Activated T-cell treated with anti-CD3 and anti-CD28 coated beads for 1 hour (primary cell): ENCODE results near the gene TTLL9.
"Not testable (repeated sequence)": the region's sequence is repeated elsewhere in the genome, so short reads cannot be mapped to it uniquely, and the experiment has no call there.

ENCODE experiments used
- DNase-seq: peaks from one replicate; pipeline ENCODE4 v3.0.0-alpha.2; 2020; ENCODE audit warnings: low read depth

The TTLL9 gene

DNA sequence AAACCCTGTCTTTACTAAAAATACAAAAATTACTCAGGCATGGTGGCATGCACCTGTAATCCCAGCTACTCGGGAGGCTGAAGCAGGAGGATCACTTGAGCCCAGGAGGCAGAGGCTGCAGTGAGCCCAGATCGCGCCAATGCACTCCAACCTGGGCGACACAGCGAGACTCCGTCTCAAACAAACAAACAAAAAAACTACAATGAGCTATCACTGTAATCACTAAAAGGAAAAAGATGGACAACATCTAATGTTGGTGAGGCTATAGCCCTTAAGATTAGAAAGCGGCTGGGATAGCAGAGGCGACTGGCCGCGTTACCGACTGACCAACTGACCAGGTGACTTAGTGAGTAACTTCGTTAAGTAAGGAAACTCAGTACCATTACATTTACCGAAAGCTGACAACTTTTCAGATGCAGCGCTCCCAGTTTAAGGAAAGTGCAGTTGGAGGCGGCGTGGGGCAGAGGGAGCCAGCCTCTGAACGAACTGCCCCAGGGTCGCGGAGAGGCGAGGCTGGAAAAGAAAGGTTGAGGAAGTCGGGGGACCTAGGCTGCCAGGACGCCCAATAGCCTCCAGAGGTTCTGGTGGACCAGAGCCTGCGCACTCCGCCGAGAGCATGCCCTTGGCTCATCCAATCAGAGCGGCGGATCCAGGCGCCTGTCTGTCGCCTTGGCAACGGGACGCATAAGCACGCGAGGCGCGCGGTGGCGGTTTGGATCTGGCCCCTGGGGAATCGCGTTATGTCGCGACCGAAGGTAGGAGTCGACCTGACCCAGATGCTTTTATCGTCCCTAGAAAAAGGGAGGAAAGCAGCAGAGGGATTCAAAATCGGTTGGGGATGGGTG lies 8.9 kb downstream of the TTLL9 start:
- DNase-seq, result peak; percentile 57

DNA sequence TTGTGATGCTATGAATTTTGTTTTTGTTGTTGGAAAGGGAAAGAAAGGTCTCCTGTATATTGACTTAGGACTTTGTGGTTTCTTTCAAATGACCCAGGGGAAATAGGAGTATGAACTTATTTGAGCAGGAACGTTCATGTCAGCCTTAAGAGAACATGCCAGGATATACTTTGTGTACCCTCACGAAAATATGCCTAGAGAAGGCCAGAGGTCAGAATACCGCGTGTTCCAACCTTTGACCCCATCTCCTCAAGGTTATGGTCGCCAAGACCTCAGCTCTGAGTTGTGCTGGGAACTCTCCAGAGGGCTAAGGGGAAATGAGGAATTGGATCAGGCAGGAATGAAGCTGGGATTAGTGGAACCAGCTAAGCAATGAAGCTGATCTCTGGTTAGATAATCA lies 11.5 kb downstream of the TTLL9 start:
- DNase-seq, result no peak

DNA sequence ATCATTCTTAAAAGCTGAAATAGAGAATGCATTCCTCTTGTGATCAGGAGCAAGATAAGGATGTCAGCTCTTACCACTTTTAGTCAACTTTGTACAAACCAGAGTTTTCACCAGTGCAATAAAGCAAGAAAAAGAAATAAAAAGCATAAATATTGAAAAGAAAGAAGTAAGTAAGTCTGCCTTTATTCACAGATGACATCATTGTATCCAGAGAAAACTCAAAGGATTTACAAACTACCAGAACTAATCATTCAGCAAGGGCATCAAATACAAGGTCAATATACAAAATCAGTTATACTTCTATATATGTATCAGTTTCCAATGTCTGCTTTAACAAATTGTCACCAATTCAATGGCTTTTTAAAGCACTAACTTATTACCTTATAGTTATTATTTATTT lies 13.4 kb downstream of the TTLL9 start:
- DNase-seq, result no peak

DNA sequence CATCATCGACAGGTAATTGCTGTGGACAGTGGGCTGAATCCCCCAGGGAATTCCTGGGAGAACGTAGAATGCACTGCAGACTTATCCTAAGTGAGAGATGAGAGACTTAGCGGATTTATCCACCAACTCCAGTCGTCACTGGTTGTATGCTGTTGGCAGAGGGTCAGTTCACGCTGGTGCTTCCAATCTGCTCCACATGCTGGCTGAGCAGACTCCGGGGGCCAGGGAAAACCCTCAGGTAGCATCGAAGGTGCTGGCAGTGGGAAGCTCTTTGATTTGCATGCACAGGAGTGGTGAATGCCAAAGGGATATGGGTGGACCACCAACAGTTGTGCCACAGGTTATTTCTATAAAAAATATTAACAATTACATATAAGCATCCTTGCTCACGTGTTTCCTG lies 20.2 kb downstream of the TTLL9 start:
- DNase-seq, result no peak

DNA sequence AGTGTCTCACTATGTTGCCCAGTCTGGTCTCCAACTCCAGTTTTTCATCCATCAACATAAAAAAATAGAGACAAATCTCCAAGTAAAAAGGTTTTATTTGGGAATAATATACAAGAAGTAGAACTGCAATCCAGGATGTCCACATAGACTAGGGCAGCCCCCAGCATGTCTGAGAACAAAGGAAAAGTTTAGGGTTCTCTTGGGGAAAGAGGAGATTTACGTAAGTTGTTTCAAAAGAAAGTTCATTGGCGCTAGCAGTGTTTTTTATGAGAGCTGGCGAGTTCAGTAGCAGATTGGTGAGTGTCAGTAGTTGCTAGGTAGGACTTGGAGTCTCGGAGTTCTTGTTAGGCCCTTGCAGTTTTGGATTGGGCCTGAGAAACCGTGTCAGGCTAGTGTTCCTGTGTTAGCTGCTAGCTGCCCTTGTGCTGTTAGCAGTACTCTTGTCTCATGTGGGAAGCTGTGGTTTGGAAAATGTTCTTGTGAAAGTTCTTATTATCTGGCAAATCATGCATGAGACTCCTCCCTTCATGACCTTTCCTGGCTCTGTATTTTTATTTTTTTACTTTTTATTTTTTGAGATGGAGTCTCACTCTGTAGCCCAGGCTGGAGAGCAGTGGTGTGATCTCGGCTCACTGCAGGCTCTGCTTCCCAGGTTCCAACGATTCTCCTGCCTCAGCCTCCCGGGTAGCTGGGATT lies 24.7 kb downstream of the TTLL9 start:
- DNase-seq, result no peak

DNA sequence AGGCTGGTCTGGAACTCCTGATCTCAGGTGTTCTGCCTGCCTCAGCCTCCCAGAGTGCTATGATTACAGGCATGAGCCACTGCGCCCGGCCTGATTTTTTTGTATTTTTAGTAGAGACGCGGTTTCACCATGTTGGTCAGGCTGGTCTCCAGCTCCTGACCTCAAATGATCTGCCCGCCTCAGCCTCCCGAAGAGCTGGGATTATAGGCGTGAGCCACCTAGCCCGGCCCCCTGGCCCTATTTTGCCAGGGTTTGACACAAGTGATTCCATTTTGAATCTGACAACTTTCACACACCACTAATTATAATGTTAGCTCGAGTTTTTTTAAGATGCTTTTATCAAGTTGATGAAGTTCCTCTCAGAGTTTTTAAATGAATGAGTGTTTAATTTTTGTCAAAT lies 25.6 kb downstream of the TTLL9 start:
- no peak for DNase-seq

DNA sequence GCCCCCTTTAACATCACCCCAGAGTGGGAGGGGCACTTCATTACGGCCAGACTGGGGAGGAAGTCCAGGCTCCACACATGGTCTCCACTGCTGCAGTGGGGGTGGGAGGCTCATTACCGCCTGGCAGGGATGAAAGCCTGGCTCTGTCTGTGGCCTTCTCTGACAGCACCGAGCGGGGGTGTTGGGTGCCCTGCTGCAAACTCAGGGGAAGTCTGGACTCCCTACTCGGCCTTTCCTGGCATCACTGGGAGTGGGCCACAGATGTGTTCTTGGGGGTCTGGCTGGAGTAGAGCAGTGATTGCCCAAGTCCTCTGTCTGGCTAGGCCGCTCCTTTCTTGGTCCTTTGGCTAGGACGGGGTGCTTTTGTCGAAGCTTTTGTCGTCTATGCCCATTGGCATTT lies 27.1 kb downstream of the TTLL9 start:
- no peak for DNase-seq

DNA sequence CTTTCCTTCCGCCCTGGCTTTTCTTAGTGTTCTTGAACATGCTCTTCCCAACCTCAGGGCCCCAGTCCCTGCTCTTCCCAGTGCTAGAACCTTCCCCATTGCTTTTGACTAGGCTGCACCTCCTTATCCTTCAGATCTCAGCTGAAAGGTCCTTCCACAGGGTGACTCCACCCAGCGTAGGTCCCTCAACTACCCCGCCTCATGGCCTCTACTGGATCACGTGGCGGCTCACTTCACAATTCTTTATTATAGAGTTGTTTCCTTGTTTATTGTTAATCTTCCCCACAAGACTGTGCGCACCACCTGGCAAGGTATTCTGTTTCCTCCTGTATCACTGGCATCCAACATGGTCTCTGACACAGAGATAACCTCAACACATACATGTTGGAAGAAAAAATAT lies 31.2 kb downstream of the TTLL9 start:
- no peak for DNase-seq

DNA sequence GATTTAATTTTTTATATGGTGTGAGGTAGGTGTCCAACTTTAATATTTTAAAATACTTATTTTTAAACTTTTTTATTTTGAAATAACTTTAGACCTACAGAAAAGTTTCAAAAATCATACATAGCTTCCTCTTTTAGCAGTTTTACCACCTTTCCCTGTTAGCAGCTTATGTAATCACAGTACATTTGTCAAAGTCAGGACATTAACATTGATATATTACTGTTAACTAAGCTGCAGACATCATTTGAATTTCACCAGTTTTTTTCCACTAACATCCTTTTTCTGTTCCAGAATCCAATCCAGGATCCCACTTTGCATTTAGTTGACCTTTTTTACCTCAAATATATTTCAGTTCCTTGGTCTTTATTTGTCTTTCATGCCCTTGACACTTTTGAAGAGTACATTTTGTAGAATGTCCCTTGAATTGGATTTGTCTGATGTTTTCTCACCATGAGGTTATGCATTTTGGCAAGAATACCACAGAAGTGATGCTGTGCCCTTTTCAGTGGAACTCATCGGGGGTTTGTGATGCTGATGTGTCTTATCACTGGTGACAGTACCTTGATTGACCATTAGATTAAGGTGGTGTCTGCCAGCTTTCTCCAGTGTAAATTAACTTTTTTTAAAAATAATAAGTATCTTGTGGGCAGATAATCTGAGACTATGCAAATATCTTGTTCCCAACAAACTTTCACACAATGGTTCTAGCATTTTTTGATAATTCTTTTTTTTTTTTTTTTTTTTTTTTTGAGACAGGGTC lies 33.4 kb downstream of the TTLL9 start:
- no peak for DNase-seq

DNA sequence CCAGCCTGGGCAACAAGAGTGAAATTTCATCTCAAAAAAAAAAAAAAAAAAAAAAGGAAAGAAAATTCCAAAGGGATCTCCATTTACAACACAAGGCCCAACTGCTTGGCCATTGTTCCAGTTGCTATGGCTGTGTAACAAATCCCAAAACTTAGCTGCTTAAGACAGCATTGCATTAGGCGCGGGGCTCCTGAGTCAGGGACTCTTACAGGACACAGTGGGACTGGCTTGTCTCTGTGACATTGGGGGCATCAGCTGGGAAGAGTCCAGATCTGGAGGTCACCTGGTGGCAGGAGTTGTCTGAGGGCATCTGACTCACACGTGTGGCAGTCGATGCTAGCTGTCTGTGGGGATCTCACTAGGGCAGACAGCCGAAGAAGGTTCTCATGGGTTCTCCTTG lies 35.6 kb downstream of the TTLL9 start:
- DNase-seq, result no peak

DNA sequence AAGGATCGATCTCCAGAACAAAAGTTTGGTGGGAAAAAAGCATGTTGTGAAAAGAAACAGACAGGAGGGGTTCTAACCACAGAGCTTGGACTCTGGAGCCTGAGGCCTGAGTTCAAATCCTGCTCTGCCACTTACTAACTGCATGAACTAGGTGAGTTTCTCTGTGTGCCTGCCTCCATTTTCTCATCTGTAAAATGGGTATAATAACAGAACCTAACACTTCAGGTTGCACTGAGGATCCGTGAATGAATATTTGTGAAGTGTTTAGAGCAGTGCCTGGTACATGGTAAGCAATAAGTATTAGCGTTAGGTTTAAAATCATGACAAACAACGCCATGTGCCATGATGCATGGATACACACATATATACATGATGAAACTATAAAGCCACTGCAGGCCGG lies 36.6 kb downstream of the TTLL9 start:
- DNase-seq, result no peak

DNA sequence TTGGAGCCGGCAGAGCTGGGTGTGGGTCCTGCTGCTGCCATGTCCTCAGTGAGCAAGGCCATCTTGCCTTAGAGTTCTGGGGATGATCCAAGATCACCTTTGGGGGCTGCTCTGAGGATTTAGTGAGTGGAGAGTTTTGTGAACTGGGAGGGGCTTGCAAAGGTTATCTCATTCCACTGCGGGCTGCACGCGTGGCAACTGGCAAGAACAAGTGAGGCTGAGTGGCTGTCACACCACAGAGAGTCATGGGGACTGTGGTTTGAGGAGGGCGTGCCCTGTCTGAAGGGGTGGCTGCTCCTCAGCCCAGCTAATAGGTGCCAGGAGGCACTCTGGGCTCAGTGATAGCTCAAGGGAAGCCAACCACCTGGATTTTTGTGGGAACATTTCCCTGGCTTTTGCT lies 37.6 kb downstream of the TTLL9 start:
- DNase-seq, result no peak

DNA sequence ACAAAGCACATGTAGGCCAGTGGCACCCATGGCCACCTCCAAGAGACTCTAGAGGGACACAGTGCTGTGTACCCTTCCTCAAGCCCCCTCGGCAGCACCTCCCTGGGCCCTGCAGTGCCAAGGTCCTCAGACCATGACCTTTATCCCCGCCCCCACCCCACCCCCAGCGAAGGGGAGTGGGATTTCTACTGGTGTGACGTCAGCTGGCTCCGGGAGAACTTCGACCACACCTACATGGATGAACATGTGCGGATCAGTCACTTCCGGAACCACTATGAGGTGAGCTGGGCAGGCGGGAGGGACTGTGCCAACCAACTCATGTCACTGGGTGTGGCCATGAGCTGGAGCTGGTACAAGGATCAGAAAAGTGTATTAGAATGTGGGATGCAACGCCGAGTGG lies 38.0 kb downstream of the TTLL9 start:
- no peak for DNase-seq

DNA sequence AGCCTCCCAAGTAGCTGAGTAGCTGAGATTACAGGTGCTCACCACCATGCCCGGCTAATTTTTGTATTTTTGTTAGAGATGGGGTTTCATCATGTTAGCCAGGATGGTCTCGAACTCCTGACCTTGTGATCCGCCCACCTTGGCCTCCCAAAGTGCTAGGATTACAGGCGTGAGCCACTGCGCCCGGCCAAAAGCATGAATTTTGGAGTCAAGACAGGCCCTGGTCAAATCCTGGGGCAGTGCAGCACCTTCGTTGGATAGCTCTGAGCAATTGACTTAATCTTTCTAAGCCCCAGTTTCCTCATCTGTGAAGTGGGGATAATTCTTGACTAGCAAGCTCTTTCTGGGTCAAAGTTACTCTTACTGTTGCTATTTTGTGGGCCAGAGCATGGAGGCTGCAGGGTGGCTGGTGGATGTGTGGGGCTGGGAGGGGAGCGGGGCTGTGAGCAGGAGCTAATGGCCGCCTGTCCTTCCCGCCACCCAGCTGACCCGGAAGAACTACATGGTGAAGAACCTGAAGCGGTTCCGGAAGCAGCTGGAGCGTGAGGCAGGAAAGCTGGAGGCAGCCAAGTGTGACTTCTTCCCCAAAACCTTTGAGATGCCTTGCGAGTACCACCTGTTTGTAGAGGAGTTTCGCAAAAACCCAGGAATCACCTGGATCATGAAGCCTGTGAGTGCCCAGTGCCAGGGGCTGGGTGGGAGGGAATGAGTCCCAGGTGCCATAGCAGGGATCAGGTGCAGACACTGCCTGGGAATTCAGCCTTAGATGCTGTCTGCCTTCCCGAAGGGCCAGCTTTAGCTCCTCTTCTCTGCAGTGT lies 39.0 kb downstream of the TTLL9 start:
- no peak for DNase-seq

DNA sequence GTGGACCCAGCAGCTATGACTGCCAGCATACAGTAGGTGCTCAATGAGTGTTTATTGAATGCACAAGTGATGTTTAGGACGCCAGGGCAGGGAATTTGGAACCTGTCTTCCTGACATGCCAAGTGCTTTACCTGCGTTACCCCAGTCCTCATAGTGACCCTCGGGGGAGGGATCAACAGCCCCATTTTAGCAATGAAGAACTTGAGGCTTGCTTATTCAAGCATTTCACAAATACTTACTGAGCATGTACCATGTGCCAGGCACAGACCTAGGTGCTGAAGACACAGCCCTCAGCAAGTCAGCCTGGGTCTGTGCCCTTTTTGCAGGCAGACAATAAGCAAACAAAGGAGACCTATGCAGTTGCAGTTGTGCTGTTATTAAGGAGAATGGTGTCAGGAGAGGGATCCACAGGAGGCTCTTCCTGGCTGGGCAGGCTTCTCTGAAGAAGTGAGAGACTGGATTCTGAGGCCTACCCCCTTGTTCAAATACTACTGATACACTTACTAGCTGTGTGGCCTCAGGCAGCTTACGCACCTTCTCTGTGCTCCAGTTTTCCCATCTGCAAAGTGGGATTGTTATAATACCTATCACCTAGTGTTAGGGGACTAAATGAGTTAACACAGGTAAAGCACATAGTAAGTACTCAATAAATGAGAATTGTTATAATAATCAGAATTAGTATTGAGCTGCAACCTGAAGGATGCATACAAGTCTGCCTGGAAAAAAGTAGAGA lies 39.8 kb downstream of the TTLL9 start:
- no peak for DNase-seq

DNA sequence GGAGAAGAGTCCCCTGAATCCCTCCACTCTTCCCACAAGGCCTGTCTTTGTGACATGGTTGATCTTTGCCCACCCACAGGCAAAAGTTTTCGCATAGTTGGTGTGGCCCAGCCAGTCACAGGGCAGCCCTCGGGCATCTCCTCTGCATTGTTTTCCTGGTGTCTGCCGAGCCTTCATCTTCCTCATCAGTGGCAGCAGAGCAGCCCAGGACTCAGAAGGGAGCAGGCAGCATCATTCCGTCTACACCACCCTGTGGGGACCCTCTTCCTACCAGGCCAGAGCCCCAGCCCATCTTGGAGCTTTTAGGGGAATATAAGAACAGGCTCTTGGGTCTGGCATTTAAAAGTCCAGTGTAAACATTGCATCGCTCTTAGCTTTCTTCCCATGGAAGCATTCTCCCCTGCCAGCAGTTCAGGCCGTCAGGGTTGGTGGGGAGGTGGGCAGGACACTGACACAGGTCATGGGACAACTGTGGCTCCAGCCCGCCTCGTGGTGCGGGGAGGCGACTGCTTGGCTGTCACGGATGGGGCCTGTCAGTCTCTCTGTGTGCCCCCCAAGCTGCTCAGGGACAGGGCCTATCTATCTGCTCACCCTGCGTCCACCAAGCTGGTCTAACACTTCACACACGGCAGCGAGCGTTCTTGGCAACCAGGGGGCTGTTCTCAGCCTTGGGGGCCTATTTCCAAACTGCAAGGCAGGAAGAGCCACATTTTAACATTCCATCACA lies 43.2 kb downstream of the TTLL9 start:
- DNase-seq, result no peak

DNA sequence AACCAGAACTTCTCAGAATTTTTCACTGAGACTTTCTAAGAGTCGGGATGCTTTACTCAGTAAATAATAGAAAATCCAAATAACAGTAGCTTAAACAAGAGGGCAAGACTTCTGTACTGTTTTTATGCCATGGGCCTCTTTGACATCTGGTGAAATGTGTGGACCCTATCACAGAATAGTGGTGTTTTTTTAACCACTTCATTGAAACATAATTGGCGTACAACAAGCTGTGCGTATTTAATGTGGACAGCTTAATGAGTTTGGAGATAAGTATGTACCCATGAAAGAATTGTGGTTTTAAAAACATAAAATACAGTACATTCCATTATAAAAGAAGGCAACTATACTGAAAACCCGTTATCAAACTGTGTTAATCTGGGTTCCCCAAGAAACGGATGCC lies 43.7 kb downstream of the TTLL9 start:
- no peak for DNase-seq

DNA sequence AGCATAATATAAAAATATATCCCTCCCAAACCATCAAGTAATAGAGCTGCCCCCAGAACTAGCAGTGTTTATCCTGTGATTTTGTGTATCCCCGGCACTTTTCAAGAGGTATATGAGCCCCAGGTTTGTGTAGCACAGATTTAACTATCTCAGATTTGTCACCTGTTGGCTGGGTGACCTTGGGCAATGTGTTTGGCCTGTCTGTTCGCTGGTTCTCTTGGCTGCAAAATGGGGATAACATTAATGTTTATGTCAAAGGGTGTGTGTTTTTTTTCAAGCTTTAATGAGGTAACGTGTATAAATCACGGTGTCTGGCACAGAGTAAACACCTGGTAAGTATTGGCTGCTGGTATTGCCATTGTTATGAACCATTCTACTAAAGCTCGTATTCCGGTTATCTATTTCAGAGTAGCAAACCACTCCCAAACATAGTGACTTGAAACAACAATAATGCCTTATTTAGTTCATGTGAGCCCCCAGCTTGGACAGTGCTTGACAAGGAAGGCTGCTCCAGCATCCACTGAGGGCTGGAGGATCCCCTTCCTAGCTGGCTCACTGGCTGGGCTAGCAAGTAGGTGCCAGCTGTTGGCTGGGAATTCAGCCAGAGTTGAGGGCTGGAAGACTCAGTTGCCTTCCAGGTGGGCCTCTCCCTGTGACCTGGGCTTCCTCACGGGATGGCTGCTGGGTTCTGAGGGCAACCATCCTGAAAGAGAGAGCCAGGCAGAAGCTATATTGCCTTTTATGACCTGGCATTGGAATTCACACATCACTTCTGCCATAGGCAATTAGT lies 45.3 kb downstream of the TTLL9 start:
- no peak for DNase-seq

DNA sequence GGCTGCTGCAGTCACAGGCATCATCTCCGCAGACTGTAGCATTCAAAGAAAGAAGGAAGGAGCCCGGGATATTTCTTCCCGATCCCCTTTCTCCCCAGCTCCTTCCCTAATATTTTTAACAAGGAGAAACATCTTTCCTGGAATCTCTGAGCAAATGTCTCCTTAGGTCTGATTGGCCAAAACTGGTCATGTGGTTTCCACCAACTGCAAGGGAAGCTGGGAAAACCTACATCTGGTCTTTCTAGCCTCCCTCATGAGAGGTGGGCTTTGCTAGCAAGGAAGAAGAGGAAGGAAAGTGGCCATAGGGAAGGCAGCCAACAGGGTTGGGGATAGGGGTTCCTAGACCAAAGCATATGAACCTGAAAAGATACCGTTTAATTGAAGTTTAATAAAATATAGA lies 46.3 kb downstream of the TTLL9 start:
- no peak for DNase-seq

DNA sequence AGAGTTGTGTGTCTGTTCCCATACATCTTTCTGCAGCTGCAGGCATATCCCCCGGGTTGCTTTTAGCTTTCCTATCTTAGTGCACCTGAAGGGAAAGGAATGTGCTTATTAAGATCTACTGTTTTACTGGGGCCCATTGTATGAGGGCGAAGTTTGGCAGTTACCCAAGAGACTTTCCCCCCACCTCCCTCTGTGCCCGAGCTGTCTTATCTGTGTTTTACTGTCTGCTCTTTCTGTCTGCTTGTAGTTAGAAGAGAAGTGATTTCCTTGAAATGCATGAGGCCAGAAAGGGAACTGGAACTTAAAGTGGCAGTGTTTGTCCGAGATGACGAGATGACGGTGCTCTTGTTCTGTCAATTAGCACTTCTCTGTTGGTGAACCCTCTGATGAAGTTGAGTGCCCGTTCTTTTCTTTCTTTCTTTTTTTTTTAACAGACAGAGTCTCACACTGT lies 47.6 kb downstream of the TTLL9 start:
- DNase-seq, result not testable (repeated sequence)
